Umbilical cord (tissue), 2 donors: ENCODE measurements around the gene GMPR2. TPM values are rescaled to one million over a fixed set of nuclear protein-coding genes. Genes with fewer than 3 reads are reported as not detected.
"Not testable (repeated sequence)": the region's sequence is repeated elsewhere in the genome, so short reads cannot be mapped to it uniquely, and the experiment has no call there.

Experiments used
- DNase-seq: peaks from one replicate; pipeline ENCODE4 v3.0.0-alpha.2; 2015; ENCODE audit warnings: low spot score
- total RNA-seq: library from RNA; depleted of rRNA; stranded (reverse); fragments of >200 nt; gene quantifications from one replicate; pipeline ENCODE4 v1.2.3, GENCODE V29; 2014; ENCODE audit warnings: low replicate concordance; ENCODE audit not compliant: insufficient read depth

The GMPR2 gene
- total RNA-seq, 1 donor from 2014 or later = 49.4 TPM

DNA sequence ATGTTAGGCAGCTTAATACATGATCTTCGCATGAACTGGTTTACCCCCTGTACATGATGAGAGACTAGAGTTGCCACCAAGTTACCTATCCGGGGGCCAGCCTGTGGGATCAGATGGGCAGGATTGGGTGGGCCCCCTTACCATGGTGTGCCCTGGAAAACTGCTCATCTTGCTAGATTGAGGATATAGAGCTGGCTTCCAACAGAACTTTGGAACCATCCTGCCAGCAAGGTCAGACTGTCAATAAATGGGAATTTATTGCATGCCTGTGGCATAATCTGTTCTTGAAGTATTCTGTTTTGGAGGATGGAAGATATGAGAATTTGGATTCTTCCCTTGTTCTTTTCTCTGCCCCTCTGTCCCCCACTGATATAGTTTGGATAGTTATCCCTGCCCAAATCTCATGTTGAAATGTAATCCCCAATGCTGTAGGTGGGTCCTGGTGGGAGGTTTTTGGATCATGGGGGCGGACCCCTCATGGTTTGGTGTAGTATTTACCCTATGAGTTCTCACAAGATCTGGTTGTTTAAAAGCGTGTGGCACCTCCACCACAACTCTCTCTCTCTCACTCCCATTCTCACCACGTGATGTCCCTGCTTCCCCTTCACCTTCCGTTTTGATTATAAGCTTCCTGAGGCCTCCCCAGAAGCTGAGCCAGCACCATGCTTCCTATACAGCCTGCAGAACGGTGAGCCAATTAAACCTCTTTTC, 33.8 kb upstream of the GMPR2 start:
- DNase-seq = no peak

DNA sequence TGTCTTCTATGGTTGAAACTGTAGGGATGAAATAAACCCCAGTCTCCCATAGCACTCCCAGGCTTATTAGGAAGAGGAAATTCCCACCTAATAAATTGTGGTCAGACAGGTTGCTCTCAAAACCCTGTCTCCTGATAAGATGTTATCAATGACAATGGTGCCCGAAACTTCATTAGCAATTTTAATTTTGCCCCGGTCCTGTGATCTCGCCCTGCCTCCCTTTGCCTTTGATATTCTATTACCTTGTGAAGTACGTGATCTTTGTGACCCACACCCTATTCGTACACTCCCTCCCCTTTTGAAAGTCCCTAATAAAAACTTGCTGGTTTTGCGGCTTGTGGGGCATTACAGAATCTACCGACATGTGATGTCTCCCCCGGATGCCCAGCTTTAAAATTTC, 30.2 kb upstream of the GMPR2 start:
- not testable (repeated sequence) for DNase-seq

GRCh38 chr14:24203249-24203886, 29.4 kb upstream of the GMPR2 start:
- not testable (repeated sequence) for DNase-seq

- DNase-seq = no peak
These were observed 28.3 kb upstream of the GMPR2 start for GRCh38 chr14:24204163-24205146.

GRCh38 chr14:24206260-24207103, 26.2 kb upstream of the GMPR2 start:
- DNase-seq = no peak

DNA sequence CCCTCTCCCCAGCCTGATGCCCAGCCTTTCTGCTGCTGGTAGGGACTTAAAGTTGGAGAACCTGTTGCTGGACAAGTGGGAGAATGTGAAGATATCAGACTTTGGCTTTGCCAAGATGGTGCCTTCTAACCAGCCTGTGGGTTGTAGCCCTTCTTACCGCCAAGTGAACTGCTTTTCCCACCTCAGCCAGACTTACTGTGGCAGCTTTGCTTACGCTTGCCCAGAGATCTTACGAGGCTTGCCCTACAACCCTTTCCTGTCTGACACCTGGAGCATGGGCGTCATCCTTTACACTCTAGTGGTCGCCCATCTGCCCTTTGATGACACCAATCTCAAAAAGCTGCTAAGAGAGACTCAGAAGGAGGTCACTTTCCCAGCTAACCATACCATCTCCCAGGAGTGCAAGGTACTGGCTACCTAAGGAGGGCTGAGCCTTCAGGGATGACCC, 25.6 kb upstream of the GMPR2 start:
- no peak for DNase-seq

GRCh38 chr14:24207625-24208024, 25.1 kb upstream of the GMPR2 start:
- DNase-seq = no peak

DNA sequence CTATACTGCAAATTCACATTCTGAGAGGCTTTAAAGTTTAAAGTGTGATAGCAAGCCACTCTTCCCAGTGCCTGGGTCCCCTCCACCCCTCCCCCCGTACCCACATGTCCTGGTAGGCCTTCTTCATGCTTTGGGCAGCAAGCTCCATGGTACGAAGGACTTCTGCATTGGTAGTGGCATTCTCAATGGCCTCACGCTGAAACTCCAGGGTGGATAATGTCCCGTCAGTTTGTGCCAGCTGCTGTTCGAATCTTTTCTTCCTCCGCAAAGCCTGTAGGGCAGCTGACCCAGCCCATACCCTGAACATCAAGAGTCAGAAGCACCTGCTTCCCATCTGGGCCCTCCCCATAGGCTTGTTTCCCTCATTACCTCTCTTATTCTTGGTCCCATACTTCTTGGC, 21.4 kb upstream of the GMPR2 start:
- no peak for DNase-seq

- peak; percentile 99 for DNase-seq
These were observed 19.5 kb upstream of the GMPR2 start, which contains the start of gene CHMP4A for GRCh38 chr14:24212924-24213865. TSS of gene CHMP4A (minus strand) at chr14:24213488. CDS start at chr14:24213439, 49 bp downstream.

GRCh38 chr14:24213866-24214662, 18.7 kb upstream of the GMPR2 start:
- DNase-seq = no peak

DNA sequence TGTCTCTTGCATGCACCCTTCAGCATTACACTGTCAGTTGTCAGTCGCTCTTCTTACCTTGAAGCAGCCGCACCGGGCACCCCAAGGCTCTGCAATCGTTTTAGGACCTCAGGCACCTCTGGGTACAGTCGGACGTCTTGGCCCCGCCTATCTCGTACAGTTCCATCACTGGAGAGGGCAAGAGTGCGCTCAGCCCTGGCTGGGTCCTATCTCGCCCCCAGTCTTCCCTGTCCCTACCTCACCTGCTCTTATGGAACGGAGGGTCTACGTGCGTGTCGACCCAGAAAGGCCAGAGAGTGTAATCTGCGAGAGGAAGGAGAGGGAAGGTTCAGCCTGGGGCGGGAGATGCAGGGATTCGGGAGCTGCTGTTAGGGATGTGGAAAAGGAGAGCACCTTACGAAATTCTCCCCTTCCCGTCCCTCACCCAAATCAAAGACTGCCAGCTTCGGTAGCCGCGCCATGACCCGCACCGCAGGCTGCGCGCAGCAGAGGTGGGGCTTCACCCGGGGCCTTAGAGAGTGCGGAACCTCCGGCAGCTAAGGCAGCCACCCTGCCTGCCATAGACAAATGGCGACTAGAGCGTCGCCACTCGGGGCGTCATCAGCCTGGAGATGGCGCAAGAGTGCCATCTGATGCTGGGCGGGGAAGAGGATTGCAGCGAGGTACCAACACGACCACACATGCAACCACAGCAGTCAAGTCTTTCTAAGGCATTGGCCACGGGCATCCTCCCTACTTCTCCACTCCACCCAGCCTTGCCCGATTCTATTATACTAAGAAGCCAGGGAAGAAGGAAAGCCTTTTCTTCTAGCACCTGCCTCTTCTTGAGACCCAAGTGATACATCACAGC, 17.0 kb upstream of the GMPR2 start, which contains the start of gene MDP1:
TSS of gene MDP1 (minus strand) at position 572 of the 850 bp plus-strand sequence. CDS start at position 461, 111 bp downstream.
- DNase-seq = peak; percentile 95

DNA sequence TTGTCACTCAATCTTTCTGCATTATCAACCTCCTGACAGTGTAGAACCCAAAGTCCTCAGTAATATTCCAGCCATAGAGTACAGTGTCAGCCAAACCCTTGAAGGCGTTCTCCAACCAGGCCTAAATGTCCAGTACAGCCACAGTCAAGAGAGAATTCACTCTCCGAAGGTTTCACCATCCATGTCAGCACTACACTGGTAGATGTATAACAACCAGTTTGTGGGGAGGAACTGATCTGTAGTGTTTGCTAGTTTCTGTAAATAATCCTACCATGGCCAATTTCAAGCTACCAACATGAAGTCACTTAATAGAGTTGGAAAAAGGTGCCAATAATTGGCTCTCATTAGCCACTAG, 16.4 kb upstream of the GMPR2 start:
- DNase-seq = no peak

DNA sequence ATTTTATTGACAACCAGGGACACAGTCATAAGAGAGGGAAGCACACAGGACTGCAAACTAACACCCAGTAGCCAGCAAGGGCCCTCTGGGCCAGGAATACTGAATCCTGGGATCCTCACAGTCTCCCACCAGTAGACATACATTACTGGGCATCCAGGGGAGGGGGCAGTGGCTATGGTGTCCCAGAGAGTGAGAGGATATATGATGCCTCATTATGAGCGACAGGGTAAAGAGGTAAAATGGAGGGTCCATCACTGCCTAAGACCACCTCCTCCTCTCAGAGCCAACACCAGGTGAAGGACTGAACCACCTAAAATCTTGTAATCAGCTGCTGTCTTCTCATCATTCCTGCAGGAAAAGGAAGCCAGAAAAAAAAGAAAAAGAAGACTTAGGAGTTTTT, 15.9 kb upstream of the GMPR2 start:
- DNase-seq = not testable (repeated sequence)

- DNase-seq = no peak
These were observed 13.6 kb upstream of the GMPR2 start for GRCh38 chr14:24219080-24219479.

DNA sequence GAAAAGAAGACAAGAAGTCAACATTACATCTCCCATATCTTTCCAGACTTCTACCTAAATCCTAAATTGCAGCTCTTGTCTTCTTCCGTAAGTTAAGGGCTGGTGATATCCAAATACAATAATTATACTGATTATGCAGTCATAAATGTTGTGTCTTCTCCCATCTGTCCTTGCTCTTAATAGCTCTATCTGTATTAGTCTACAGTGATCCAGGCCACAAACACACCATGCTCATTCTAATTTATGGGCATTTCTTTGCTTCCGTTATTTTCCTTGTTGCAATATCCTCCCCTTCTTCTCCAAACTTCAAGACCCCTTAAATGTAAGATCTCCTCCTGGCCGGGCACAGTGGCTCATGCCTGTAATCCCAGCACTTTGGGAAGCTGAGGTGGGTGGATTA, 13.2 kb upstream of the GMPR2 start:
- DNase-seq = no peak

DNA sequence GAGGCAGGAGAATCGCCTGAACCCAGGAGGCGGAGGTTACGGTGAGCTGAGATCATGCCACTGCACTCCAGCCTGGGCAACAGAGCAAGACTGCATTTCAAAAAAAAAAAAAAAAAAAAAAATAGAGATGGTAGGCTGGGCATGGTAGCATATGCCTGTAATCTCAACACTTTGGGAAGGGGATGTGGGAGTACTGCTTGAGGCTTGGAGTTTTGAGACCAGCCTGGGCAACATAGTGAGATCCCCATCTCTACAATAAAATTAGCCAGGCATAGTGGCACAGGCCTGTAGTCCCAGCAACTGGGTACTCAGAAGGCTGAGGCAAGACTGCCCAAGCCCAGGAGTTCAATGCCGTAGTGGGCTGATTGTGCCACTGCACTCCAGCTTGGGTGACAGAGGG, 9.7 kb upstream of the GMPR2 start:
- not testable (repeated sequence) for DNase-seq

- DNase-seq = no peak
These were observed 8.1 kb upstream of the GMPR2 start for GRCh38 chr14:24224618-24225071.

GRCh38 chr14:24226473-24226872, 6.3 kb upstream of the GMPR2 start:
- no peak for DNase-seq
